Nephron progenitor cell (in vitro differentiated cells): ENCODE results near the gene STIP1.

Source experiments
- DNase-seq: peaks from one replicate; pipeline ENCODE4 v3.0.0; 2021
- H3K27ac Mint-ChIP-seq: 2 replicates; pipeline ENCODE4 v1.8.0; 2021; ENCODE audit warnings: mild to moderate bottlenecking, moderate library complexity, mixed read lengths
- H3K27me3 Mint-ChIP-seq: 2 replicates; pipeline ENCODE4 v1.8.0; 2021; ENCODE audit warnings: mild to moderate bottlenecking, low read depth, mixed read lengths; ENCODE audit not compliant: poor library complexity
- H3K36me3 Mint-ChIP-seq: 2 replicates; pipeline ENCODE4 v1.8.0; 2021; ENCODE audit warnings: low read depth, mixed read lengths
- H3K4me1 Mint-ChIP-seq: 2 replicates; pipeline ENCODE4 v1.8.0; 2021; ENCODE audit warnings: mixed read lengths
- H3K4me3 Mint-ChIP-seq: 2 replicates; pipeline ENCODE4 v1.8.0; 2021; ENCODE audit warnings: mild to moderate bottlenecking, moderate library complexity, mixed read lengths
- H3K9me3 Mint-ChIP-seq: 2 replicates; pipeline ENCODE4 v1.8.0; 2021; ENCODE audit warnings: mild to moderate bottlenecking, moderate library complexity, mixed read lengths
- TF ChIP-seq, protein P1 (sequence below): fragments of 200-600 bp; sonication (generic); IDR thresholded peaks from 2 replicates; pipeline ENCODE4 v1.5.0; 2021; ENCODE audit warnings: antibody characterized with exemption

The STIP1 gene

GRCh38 chr11:64241491-64242374 lies 55.8 kb downstream of the STIP1 start:
- Mint-ChIP-seq H3K4me1 (peaks cover 30% of the 10 kb centered on the region), H3K27me3 (no peaks in the 10 kb centered on the region), H3K27ac (peak overlapping the region; percentile 97), H3K36me3 (peaks cover 8% of the 10 kb centered on the region), H3K9me3 (no peaks in the 10 kb centered on the region), H3K4me3 (peak overlapping the region; percentile 87)
- DNase-seq, result peak; percentile 60
- TF ChIP-seq, protein P1, sequence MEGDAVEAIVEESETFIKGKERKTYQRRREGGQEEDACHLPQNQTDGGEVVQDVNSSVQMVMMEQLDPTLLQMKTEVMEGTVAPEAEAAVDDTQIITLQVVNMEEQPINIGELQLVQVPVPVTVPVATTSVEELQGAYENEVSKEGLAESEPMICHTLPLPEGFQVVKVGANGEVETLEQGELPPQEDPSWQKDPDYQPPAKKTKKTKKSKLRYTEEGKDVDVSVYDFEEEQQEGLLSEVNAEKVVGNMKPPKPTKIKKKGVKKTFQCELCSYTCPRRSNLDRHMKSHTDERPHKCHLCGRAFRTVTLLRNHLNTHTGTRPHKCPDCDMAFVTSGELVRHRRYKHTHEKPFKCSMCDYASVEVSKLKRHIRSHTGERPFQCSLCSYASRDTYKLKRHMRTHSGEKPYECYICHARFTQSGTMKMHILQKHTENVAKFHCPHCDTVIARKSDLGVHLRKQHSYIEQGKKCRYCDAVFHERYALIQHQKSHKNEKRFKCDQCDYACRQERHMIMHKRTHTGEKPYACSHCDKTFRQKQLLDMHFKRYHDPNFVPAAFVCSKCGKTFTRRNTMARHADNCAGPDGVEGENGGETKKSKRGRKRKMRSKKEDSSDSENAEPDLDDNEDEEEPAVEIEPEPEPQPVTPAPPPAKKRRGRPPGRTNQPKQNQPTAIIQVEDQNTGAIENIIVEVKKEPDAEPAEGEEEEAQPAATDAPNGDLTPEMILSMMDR, result no peak

DNA sequence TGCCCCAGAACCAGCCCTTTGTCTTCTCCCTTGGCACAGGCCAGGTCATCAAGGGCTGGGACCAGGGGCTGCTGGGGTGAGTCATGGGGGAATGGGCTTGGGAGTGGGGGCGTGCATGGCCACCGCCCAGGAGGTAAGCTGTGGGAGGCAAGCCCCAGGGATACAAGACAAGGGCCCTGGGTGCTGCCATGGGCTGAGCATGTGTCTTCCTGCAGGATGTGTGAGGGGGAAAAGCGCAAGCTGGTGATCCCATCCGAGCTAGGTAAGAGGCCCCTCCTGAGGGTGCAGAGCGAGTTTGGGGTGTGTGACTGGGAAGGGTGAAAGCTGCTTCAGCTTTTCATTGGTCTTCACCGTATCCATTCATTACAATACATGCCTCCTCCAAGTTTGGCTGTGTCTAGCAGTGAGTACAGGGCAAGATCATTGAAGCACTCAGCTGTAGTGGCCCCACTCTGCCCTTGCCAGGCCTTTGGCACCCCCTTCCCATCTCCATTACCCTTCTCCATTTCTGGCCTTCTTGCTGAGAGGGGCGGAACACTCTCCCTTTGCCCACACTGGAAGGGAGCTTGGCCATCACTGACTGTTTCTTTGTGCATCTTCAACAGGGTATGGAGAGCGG lies 57.4 kb downstream of the STIP1 start:
- H3K4me1 Mint-ChIP-seq, result peaks cover 38% of the 10 kb centered on the region
- TF ChIP-seq, protein P1, result no peak

GRCh38 chr11:64244107-64244506 lies 58.1 kb downstream of the STIP1 start:
- Mint-ChIP-seq H3K36me3 (no peaks in the 10 kb centered on the region), H3K9me3 (no peaks in the 10 kb centered on the region), H3K4me1 (peaks cover 46% of the 10 kb centered on the region), H3K27ac (peak overlapping the region; percentile 45), H3K4me3 (peak overlapping the region; percentile 87), H3K27me3 (peaks cover 3% of the 10 kb centered on the region)
- TF ChIP-seq, protein P1, result no peak
- no peak for DNase-seq

More for the DNA sequence above, 57.4 kb downstream of the STIP1 start:
- H3K36me3 Mint-ChIP-seq, result peaks cover 6% of the 10 kb centered on the region
- DNase-seq, result no peak
- H3K27me3 Mint-ChIP-seq, result peaks cover 3% of the 10 kb centered on the region
- H3K4me3 Mint-ChIP-seq, result peak overlapping the region; percentile 87
- no peaks in the 10 kb centered on the region for H3K9me3 Mint-ChIP-seq
- H3K27ac Mint-ChIP-seq, result peak overlapping the region; percentile 45

- TF ChIP-seq, protein P1, result no peak
- no peak overlapping the region for H3K27ac Mint-ChIP-seq
- peak overlapping the region; percentile 86 for H3K4me3 Mint-ChIP-seq
- DNase-seq, result no peak
- H3K4me1 Mint-ChIP-seq, result peaks cover 51% of the 10 kb centered on the region
- H3K36me3 Mint-ChIP-seq, result no peaks in the 10 kb centered on the region
- no peaks in the 10 kb centered on the region for H3K9me3 Mint-ChIP-seq
- H3K27me3 Mint-ChIP-seq, result peaks cover 3% of the 10 kb centered on the region
These were observed 59.0 kb downstream of the STIP1 start for GRCh38 chr11:64244966-64245365.

DNA sequence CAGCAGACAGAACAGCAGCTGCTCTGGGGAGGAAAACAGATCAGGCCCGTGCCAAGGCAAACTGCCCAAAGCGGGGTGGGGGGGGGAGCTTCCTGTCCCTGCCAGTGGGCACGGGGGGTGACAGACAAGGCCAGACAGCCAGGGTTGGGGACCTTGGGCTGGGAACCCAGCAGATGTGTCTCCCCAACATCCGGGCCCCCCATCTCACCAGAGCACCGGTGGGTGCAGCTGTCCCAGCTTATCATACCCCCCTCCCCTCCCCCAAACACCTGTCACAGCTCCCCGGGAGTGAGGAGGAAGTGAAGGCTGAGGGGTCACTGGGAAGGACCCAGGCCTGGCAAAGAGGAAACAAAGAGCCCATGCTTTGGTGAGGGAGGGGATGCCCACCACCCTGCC lies 59.4 kb downstream of the STIP1 start:
- Mint-ChIP-seq H3K36me3 (no peaks in the 10 kb centered on the region), H3K4me1 (peaks cover 49% of the 10 kb centered on the region), H3K4me3 (peak overlapping the region; percentile 86), H3K27me3 (peaks cover 3% of the 10 kb centered on the region), H3K9me3 (no peaks in the 10 kb centered on the region), H3K27ac (no peak overlapping the region)
- TF ChIP-seq, protein P1, result no peak
- no peak for DNase-seq
